CD4-positive, alpha-beta T cell (primary cell): Measurements from ENCODE around the gene SRSF4. TPM values are rescaled to one million over a fixed set of nuclear protein-coding genes. Genes with fewer than 3 reads are reported as not detected.

Source experiments
- ATAC-seq: fragments of 200-7000 bp; cut with Tn5 transposase; one replicate; pipeline ENCODE4 v1.10.0; 2022; ENCODE audit warnings: mild to moderate bottlenecking; ENCODE audit not compliant: poor library complexity
- CTCF ChIA-PET: fragments of 350-600 bp; sonication (Branson Sonifier 250); formaldehyde crosslinking; loops from one replicate; lab custom pipeline; 2021; ENCODE audit warnings: antibody characterized with exemption, inconsistent platforms; lab: Charles Lee
- POLR2A ChIA-PET: fragments of 350-600 bp; sonication (Branson Sonifier 250); formaldehyde crosslinking; loops from one replicate; lab custom pipeline; 2021; ENCODE audit warnings: antibody characterized with exemption, inconsistent platforms; lab: Charles Lee
- DNase-seq, 14 experiments: peaks; one replicate each; pipeline ENCODE4 v3.0.0-alpha.2; 2013 to 2020; ENCODE audit warnings: mixed read lengths in 2 of 14
- H3K27ac ChIP-seq, 2 donors: one replicate each; pipeline versions ENCODE4 v1.5.1 to v1.7.0; 2013; ENCODE audit warnings: low read length in 2 of 2, low read depth in 1 of 2, mild to moderate bottlenecking in 1 of 2
- H3K27me3 ChIP-seq, 2 experiments: 1 replicate in 1 of 2; 2 replicates in 1 of 2; pipeline versions ENCODE4 v1.6.1 to v1.7.0; 2013; ENCODE audit warnings: low read length in 2 of 2, control low read depth in 1 of 2, mild to moderate bottlenecking in 1 of 2, moderate library complexity in 1 of 2; ENCODE audit not compliant: insufficient read depth in 2 of 2, control insufficient read depth in 1 of 2
- H3K36me3 ChIP-seq: one replicate; pipeline ENCODE4 v1.6.1; 2013; ENCODE audit warnings: low read length, control low read depth; ENCODE audit not compliant: insufficient read depth
- H3K4me1 ChIP-seq: one replicate; pipeline ENCODE4 v1.6.1; 2013; ENCODE audit warnings: low read length, control low read depth; ENCODE audit not compliant: insufficient read depth
- H3K4me3 ChIP-seq: one replicate; pipeline ENCODE4 v1.5.1; 2013; ENCODE audit warnings: mild to moderate bottlenecking, low read length, moderate library complexity
- H3K9me3 ChIP-seq, 2 experiments: 1 replicate in 1 of 2; 2 replicates in 1 of 2; pipeline versions ENCODE4 v1.6.1 to v1.7.0; 2013; ENCODE audit warnings: low read length in 2 of 2, mild to moderate bottlenecking in 2 of 2, control low read depth in 1 of 2, moderate library complexity in 1 of 2; ENCODE audit not compliant: control insufficient read depth in 1 of 2, insufficient read depth in 1 of 2
- H3K27ac Mint-ChIP-seq: one replicate; pipeline ENCODE4 v1.8.0; 2020; ENCODE audit warnings: mixed read lengths
- H3K27me3 Mint-ChIP-seq: one replicate; pipeline ENCODE4 v1.8.0; 2021; ENCODE audit warnings: mixed read lengths
- H3K36me3 Mint-ChIP-seq: one replicate; pipeline ENCODE4 v1.8.0; 2021; ENCODE audit warnings: low read depth, mixed read lengths
- H3K4me1 Mint-ChIP-seq: one replicate; pipeline ENCODE4 v1.8.0; 2021; ENCODE audit warnings: low read depth, mixed read lengths
- H3K4me3 Mint-ChIP-seq: one replicate; pipeline ENCODE4 v1.8.0; 2020; ENCODE audit warnings: mild to moderate bottlenecking, mixed read lengths
- H3K9me3 Mint-ChIP-seq: one replicate; pipeline ENCODE4 v1.8.0; 2020; ENCODE audit warnings: mixed read lengths
- CTCF ChIP-seq: fragments of 200-600 bp; IDR thresholded peaks from one replicate; pipeline ENCODE4 v1.8.0; 2022; ENCODE audit warnings: antibody characterized with exemption, mild to moderate bottlenecking
- intact Hi-C, 2 experiments: fragments of 100-400 bp; cut with DNase I in 1 of 2; cut with micrococcal nuclease in 1 of 2; formaldehyde crosslinking; loops; one replicate each; pipeline versions ENCODE4 v1.15.1 to v1.9.0; 2023 to 2025; cut with DNase I, micrococcal nuclease
- total RNA-seq, 174 experiments: library from RNA in 2 of 174; stranded (reverse) in 2 of 174; gene quantifications; one replicate each; pipeline ENCODE4 v1.2.3 and lab custom pipeline; 2021 to 2026

Gene SRSF4
- total RNA-seq, 2 experiments from 2014 or later, result 89.2 to 93.4 TPM

GRCh38 chr1:29221296-29221695 lies 39.6 kb upstream of the SRSF4 start:
- TF ChIP-seq CTCF, result no peak
- Mint-ChIP-seq H3K27ac (no peak overlapping the region), H3K36me3 (peaks cover 31% of the 10 kb centered on the region), H3K4me1 (no peaks in the 10 kb centered on the region), H3K27me3 (no peaks in the 10 kb centered on the region), H3K4me3 (no peak overlapping the region), H3K9me3 (no peaks in the 10 kb centered on the region)
- DNase-seq (no peak), ATAC-seq (no peak)
- H3K27ac ChIP-seq, result no peak overlapping the region
- H3K27me3 ChIP-seq, result no peaks in the 10 kb centered on the region
- no peak overlapping the region for H3K4me3 ChIP-seq
- no peaks in the 10 kb centered on the region for H3K9me3 ChIP-seq
- CTCF ChIA-PET, result no interaction called here
- intact Hi-C loops, result no loop called here
- H3K4me1 ChIP-seq, result no peaks in the 10 kb centered on the region
- POLR2A ChIA-PET, result interaction anchor here (0.9 kb wide), 1 partner anchor 9 kb away, joined by 3 read pairs; no protein-coding TSS in a partner anchor
- peaks cover 14% of the 10 kb centered on the region for H3K36me3 ChIP-seq

- intact Hi-C loops, result no loop called here
- H3K4me3 ChIP-seq, result no peak overlapping the region
- H3K36me3 ChIP-seq, result peaks cover 29% of the 10 kb centered on the region
- H3K4me1 Mint-ChIP-seq, result no peaks in the 10 kb centered on the region
- TF ChIP-seq CTCF, result no peak
- no peaks in the 10 kb centered on the region for H3K27me3 Mint-ChIP-seq
- DNase-seq, result no peak
- no peak overlapping the region for H3K4me3 Mint-ChIP-seq
- H3K27me3 ChIP-seq, result no peaks in the 10 kb centered on the region
- ChIA-PET CTCF (no interaction called here), POLR2A (no interaction called here)
- H3K27ac ChIP-seq, result no peak overlapping the region
- H3K27ac Mint-ChIP-seq, result no peak overlapping the region
- no peak for ATAC-seq
- no peaks in the 10 kb centered on the region for H3K4me1 ChIP-seq
- no peaks in the 10 kb centered on the region for H3K9me3 Mint-ChIP-seq
- peaks cover 43% of the 10 kb centered on the region for H3K36me3 Mint-ChIP-seq
- H3K9me3 ChIP-seq, result no peaks in the 10 kb centered on the region
Observed at GRCh38 chr1:29218223-29218622, 36.5 kb upstream of the SRSF4 start.

GRCh38 chr1:29217633-29218032 lies 35.9 kb upstream of the SRSF4 start:
- Histone ChIP-seq H3K27ac (no peak overlapping the region), H3K27me3 (no peaks in the 10 kb centered on the region), H3K4me3 (no peak overlapping the region), H3K36me3 (peaks cover 34% of the 10 kb centered on the region), H3K9me3 (no peaks in the 10 kb centered on the region), H3K4me1 (no peaks in the 10 kb centered on the region)
- Mint-ChIP-seq H3K9me3 (no peaks in the 10 kb centered on the region), H3K4me1 (no peaks in the 10 kb centered on the region), H3K27ac (no peak overlapping the region), H3K4me3 (no peak overlapping the region), H3K27me3 (no peaks in the 10 kb centered on the region), H3K36me3 (peaks cover 45% of the 10 kb centered on the region)
- DNase-seq, result no peak
- intact Hi-C loops, result no loop called here
- ChIA-PET POLR2A (no interaction called here), CTCF (interaction anchor here (1.2 kb wide), 1 partner anchor 15 kb away, joined by 3 read pairs; no protein-coding TSS in a partner anchor)
- ATAC-seq, result no peak
- TF ChIP-seq CTCF, result no peak
